MM.1S (cell line): Measurements from ENCODE around the gene ARID3C.

Experiments used
- EZH2 ChIP-seq: fragments of 300-600 bp; sonication (generic); optimal IDR thresholded peaks from 2 replicates; pipeline ENCODE3; 2017; ENCODE audit warnings: low read depth, mild to moderate bottlenecking, antibody characterized with exemption, low read length, mixed read lengths
- EZH2phosphoT487 ChIP-seq: fragments of 300-600 bp; sonication (generic); IDR thresholded peaks from 2 replicates; pipeline ENCODE4 v1.6.1; 2018; ENCODE audit warnings: antibody characterized with exemption, low read length
- TF ChIP-seq, protein P1 (sequence below): fragments of 300-600 bp; sonication (generic); IDR thresholded peaks from 2 replicates; pipeline ENCODE4 v1.5.1; 2016; ENCODE audit warnings: antibody characterized with exemption, low read length, mixed read lengths

DNA sequence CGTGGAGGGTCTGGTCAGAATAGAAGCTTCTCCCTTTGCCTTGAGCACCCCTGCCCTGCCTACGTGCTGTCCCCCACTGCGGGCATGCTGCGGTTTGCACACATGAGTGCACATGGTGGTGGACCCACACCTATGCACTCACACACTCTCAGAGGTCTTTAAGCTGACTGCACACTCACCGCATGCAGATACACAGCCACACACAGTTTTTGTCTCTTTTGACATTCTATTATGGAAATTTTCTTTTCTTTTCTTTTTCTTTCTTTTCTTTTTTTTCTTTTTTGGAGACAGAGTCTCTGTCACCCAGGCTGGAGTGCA lies 584 bp upstream of the ARID3C start:
- TF ChIP-seq, protein P1, sequence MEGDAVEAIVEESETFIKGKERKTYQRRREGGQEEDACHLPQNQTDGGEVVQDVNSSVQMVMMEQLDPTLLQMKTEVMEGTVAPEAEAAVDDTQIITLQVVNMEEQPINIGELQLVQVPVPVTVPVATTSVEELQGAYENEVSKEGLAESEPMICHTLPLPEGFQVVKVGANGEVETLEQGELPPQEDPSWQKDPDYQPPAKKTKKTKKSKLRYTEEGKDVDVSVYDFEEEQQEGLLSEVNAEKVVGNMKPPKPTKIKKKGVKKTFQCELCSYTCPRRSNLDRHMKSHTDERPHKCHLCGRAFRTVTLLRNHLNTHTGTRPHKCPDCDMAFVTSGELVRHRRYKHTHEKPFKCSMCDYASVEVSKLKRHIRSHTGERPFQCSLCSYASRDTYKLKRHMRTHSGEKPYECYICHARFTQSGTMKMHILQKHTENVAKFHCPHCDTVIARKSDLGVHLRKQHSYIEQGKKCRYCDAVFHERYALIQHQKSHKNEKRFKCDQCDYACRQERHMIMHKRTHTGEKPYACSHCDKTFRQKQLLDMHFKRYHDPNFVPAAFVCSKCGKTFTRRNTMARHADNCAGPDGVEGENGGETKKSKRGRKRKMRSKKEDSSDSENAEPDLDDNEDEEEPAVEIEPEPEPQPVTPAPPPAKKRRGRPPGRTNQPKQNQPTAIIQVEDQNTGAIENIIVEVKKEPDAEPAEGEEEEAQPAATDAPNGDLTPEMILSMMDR: no peak
- no peak for TF ChIP-seq EZH2
- TF ChIP-seq EZH2phosphoT487: no peak
